ENCODE results near the gene FKBP2.

The FKBP2 gene

GRCh38 chr11:64283092-64283491 lies 42.2 kb downstream of the FKBP2 start:
- no peak for DNase-seq (ENCODE audit: extremely low read depth in 1 of 2, low read depth in 1 of 2)

- peak; percentile 87 to 91 for DNase-seq (ENCODE audit: extremely low read depth in 1 of 2, low read depth in 1 of 2)
Observed at GRCh38 chr11:64284048-64284961, 43.4 kb downstream of the FKBP2 start, which contains the start of gene BAD. Gene BAD, minus strand, starts transcription at chr11:64284665. Its CDS starts 297 bp downstream, at chr11:64284368.

DNA sequence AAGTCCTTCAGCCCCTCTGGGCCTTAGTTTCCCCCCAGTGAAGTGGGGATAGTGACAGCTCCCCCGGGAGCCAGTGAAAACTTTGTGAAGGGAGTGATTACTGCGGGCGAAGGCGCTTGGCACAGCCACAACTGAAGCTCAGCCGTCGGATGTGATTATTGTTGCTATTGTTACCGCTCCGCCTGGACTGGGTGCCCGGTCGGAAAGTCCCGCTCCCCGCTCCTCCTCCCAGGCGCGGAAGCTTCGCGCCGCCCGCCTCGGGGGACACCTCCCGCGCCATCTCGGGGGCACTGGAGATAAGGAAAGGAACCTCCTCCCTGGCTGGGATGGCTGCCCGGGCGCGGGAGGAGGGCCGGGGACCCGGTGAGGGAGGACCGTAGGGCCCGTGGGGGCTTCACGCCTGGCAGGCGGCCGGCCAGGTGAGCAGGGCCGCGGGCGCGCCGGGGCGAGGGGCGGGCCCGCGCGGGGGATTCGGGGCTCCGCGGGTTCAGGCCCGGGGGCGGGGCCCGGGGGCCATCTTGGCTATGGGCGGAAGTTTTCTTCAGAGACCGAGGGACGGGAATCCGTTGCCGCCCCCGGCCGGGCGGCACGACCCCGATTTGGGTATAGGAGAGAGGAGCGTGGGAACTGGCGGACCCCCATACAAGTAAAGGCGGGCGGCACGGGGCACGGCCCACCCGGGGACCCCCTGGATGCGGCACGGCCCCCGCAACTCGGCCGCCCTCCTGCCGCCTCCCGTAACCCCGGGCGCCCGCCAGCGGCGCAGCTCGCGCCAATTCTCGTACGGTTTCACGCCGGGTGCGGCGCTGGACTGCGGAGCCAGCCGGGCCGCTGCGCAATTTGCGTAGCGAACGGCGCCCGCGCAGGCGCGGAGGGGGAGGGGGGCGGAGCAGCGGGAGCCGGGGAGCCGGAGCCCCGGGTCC lies 44.3 kb downstream of the FKBP2 start, which contains the start of gene GPR137:
TSS of gene GPR137 (plus strand) at position 887 of the 923 bp plus-strand sequence. CDS start 677 bp downstream, outside the sequence.
- peak; percentile 79 to 82 for DNase-seq (ENCODE audit: extremely low read depth in 1 of 2, low read depth in 1 of 2)

DNA sequence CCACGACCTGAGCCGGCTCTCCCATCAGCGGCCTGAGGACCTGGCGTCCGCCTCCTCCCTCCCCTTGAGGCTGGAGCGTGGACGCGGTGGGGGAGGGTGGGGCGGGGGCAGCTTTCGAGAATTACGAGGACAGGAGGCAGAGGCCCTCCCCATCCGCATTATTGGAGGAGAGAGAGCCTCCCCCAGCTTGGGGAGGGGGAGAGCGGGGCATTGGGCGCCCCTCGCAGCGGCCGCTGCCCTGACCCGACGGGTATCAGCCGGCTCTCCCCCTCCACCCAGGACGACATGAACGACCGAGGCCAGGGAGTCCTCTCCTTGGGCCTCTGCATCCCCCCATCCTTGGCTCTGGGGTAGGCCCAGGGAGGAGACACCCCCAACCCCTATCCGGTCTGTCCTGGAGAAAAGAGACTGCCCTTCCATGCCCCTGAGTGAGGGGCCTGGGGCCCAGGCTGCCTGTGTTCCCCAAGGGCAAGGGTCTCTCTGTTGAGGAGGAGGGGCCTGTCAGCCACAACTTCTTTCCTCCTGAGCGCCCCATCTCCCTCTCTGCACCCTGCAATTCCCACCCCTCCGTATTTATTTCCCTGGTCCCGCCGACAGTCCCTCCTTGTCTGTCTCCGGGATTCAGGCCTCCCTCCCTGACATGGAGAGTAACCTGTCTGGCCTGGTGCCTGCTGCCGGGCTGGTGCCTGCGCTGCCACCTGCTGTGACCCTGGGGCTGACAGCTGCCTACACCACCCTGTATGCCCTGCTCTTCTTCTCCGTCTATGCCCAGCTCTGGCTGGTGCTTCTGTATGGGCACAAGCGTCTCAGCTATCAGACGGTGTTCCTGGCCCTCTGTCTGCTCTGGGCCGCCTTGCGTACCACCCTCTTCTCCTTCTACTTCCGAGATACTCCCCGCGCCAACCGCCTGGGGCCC lies 45.2 kb downstream of the FKBP2 start:
- no peak for DNase-seq (ENCODE audit: extremely low read depth in 1 of 2, low read depth in 1 of 2)

- no peak for DNase-seq (ENCODE audit: extremely low read depth in 1 of 2, low read depth in 1 of 2)
Observed at GRCh38 chr11:64286801-64287159, 45.9 kb downstream of the FKBP2 start.

DNA sequence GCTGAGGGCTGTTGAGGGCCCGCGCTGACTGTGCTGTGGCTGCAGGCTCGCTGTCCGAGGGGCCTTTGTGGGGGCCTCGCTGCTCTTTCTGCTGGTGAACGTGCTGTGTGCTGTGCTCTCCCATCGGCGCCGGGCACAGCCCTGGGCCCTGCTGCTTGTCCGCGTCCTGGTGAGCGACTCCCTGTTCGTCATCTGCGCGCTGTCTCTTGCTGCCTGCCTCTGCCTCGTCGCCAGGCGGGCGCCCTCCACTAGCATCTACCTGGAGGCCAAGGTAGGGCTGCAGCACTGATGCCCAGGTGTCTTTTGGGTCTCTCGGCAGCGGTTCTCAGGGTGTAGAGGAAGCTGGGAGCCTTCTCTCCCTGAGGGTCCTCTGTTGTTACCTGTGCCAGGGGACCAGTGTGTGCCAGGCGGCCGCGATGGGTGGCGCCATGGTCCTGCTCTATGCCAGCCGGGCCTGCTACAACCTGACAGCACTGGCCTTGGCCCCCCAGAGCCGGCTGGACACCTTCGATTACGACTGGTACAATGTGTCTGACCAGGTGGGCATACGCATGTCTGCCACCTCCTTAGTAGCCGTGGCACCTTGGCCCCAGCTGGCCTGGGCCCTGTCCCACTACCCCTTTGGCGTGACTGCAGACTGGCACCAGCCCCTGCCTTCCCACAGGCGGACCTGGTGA lies 46.9 kb downstream of the FKBP2 start:
- DNase-seq (ENCODE audit: extremely low read depth in 1 of 2, low read depth in 1 of 2) = no peak

DNA sequence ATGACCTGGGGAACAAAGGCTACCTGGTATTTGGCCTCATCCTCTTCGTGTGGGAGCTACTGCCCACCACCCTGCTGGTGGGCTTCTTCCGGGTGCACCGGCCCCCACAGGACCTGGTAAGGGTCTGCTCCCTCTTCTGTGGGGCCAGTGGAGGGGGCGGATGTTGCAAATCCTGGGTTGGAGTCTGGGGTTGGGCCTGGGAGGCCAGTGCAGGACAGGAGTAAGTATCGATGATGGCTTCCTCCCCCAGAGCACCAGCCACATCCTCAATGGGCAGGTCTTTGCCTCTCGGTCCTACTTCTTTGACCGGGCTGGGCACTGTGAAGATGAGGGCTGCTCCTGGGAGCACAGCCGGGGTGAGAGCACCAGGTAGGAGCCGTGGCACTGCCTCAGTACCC lies 47.5 kb downstream of the FKBP2 start:
- DNase-seq (ENCODE audit: extremely low read depth in 1 of 2, low read depth in 1 of 2) = no peak

- DNase-seq (ENCODE audit: extremely low read depth in 1 of 2, low read depth in 1 of 2) = no peak
Observed at GRCh38 chr11:64289002-64289564, 48.2 kb downstream of the FKBP2 start.

DNA sequence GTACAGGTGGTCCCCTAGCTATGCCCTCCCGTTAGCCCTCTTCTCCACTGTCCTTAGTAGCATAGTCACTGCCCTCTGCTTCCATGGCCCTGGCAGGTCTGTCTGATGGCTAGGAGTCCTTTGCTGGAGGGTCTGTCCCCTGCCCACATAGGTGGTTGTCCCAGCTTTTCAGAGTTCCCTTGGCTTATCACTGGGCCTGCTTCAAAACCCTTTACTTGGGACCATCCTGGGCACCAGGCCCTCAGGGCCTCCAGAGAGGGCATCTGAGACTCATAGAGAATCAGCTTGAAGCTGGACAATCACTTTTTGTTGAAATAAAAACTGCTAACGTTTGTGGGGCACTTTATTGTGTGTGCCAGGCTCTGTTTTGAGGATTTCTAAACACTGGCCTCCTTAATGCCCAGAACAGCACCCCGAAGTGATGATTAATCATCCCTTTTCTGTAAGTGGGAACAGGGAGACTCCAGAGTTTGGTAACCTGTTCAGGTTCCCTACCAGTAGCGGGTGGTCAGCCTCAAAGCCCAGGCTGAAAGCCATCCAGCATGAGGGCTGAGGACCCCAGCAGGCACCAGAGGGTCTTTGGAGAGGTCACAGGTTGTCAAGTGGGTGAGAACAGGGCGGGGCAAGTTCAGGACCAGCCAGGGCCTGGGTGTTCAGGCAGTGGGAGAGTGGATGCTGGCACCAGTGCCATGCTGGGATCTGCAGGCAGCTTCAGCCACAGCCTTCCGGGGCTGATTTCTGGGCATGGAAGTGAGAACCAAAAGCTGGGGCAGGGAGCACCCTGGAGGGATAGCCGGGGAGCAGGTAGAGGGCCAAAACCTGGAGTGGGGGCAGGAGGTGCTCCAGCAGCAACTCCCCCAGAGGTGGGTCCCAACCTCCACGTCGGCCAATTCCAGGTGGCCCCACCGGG lies 49.7 kb downstream of the FKBP2 start:
- no peak for DNase-seq (ENCODE audit: extremely low read depth in 1 of 2, low read depth in 1 of 2)

DNA sequence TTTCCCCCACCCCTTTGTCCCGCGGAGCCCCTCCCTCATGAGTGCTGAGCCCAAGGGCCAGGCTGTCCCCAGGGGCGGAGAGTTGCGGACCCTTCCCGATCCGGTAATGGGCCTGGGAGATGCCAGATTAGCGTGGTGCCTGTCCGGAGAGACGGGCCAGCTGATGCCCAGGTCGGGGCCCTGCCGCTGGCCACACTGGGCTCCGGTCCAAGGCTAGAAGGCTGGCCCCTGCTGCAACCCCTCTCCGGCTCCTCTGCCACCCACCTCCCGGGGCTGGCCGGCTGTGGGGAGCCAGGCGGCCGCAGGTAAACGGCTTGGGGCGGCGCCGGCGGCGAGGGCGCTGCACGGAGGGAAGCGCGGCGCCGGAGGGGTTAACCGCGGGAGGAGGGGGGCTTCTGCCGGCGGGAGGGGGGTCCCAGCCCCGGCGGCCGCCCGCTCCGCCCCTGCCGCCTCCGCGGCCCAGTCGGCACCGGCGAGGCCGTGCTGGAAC lies 50.4 kb downstream of the FKBP2 start, which contains the start of gene KCNK4:
TSS of gene KCNK4 (plus strand) at position 41 of the 490 bp plus-strand sequence. CDS start 1,717 bp downstream, outside the sequence.
- no peak for DNase-seq (ENCODE audit: extremely low read depth in 1 of 2, low read depth in 1 of 2)

DNA sequence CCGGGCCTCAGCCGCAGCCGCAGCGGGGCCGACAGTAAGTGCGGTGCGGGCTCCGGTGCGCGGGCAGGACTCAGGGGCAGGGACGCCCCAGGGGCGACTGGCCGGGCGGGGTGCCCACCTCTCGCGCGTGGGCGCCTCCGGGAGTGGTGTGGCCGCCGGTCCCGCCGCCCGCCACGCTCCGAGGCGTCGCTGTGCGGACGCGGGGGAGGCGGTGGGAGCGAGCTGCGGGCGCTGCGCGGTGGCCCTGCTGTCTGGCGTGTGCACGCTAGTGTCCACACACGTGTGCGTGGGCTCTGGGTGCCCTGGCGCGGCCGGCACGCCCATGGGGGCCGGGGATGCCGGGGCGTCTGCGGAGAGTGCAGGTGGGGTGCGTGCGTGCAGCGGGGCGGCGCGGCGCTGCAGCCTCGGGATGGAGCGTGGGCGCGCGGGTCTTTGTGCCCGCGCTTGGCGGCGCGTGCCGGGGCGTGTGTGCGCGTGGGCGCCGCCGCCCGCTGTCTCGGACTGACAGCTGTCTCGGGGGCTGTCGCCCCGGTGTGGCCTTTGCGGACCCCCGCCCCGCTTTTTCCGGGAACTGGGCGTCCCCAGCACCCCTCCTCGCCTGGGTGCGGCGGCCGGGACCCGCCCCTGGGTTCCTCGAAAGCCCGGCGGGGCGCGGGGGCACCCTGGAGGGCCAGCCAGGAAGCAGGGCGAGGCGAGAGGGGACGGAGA lies 51.0 kb downstream of the FKBP2 start:
- no peak for DNase-seq (ENCODE audit: extremely low read depth in 1 of 2, low read depth in 1 of 2)

- DNase-seq (ENCODE audit: extremely low read depth in 1 of 2, low read depth in 1 of 2) = no peak
Observed at GRCh38 chr11:64292460-64293254, 51.8 kb downstream of the FKBP2 start.

All from stimulated activated CD8-positive, alpha-beta memory T cell treated with anti-CD3 and anti-CD28 coated beads, Interleukin-7, amount 100 ng/mL, for 48 hours (primary cell).